ENCODE measurements around the gene TRIM49D2. TPM values are rescaled to one million over a fixed set of nuclear protein-coding genes. Genes with fewer than 3 reads are reported as not detected.

The TRIM49D2 gene, protein sequence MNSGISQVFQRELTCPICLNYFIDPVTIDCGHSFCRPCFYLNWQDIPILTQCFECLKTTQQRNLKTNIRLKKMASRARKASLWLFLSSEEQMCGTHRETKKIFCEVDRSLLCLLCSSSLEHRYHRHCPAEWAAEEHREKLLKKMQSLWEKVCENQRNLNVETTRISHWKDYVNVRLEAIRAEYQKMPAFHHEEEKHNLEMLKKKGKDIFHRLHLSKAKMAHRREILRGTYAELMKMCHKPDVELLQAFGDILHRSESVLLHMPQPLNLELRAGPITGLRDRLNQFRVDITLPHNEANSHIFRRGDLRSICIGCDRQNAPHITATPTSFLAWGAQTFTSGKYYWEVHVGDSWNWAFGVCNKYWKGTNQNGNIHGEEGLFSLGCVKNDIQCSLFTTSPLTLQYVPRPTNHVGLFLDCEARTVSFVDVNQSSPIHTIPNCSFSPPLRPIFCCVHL
- not detected in 2 replicates for total RNA-seq

DNA sequence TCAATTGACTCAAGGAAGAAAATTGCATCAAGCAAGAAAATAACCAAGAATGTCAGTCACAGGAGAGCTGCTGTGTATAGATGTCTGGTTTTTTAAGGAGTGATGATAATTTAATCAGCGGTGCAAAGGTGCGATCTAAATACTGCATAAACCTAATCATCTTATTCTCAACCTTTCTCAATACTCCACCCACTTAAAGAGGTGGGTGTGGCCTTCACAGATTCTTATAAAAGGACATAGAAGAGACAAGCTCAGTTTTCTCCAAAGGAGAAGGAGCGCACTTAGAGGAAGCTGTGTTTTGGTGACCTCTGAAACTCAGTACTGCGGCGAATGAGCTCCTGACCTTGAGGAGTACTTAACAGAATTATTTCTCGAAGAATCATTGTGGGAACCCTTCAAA, at the start of gene TRIM49D2:
TRIM49D2 (plus strand) TSS at position 301 of the 400 bp plus-strand sequence. CDS start 2,698 bp downstream, outside the sequence.

DNA sequence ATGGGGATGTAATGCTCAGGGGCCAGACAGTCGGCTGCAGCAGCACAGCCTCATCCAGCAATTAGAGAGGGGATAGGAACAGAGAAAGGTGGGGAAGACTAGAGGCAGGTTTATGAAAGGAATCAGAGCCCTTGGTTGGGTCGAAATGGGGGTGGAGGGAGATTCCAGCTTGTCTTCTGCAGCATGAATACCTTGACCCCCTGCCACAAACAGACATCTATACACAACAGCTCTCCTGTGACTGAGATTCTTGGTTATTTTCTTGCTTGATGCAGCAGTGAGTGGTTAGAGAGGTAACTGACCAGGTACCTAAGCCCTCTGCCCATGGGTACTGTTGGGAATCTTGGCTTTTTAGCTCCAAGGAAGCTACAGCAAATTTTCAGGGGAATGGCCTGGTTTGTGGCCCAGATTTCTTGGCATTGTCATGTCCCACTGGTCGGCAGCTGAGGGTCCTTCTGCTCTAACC, 1.6 kb upstream of the TRIM49D2 start, which contains the start of gene TRIM49D1:
TRIM49D1 (minus strand) TSS at position 51 of the 466 bp plus-strand sequence. CDS start 4,535 bp downstream, outside the sequence.

DNA sequence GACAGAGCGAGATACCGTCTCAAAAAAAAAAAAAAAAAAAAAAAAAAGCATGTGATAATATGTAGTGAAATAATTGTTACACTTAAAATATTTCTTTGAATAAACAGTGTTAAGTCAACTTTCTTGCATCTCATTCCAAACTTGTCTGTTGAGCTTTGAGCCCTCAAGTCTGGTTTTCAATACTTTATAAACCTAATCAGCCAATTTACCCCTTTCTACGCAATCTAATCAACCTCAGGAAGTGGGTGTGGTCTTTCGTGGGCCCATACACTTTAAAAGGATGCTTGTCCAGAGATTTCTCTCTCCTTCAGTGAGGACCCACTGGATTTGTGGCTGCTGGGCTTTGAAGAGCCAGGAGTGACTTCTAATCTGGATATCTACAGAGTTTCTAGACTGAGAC, 41.9 kb downstream of the TRIM49D2 start, which contains the start of gene TRIM64:
TRIM64 (plus strand) TSS at position 301 of the 400 bp plus-strand sequence. CDS start 2,467 bp downstream, outside the sequence.

Other genes starting within 250 kb of the TRIM49D2 start
- not detected in 2 replicates for gene TRIM77, start 213.8 kb upstream of the TRIM49D2 start, total RNA-seq
- not detected in 2 replicates for gene TRIM49, start 115.5 kb upstream of the TRIM49D2 start, total RNA-seq
- not detected in 2 replicates for gene TRIM64B, start 45.6 kb upstream of the TRIM49D2 start, total RNA-seq
- not detected in 2 replicates for gene TRIM49D1, start 1.8 kb upstream of the TRIM49D2 start, total RNA-seq
- gene TRIM64, start 42.0 kb downstream of the TRIM49D2 start, total RNA-seq: not detected in 2 replicates
- gene TRIM49C, start 107.0 kb downstream of the TRIM49D2 start, total RNA-seq: not detected in 2 replicates
- gene UBTFL1, start 161.9 kb downstream of the TRIM49D2 start, total RNA-seq: not detected in 2 replicates
- 0.32 and 0.61 TPM in 2 replicates for gene NAALAD2, start 210.6 kb downstream of the TRIM49D2 start, total RNA-seq

All from epithelial cell of umbilical artery (primary cell).